ACHN (cell line): ENCODE results near the gene SKOR2.
"Not testable (repeated sequence)": the region's sequence is repeated elsewhere in the genome, so short reads cannot be mapped to it uniquely, and the experiment has no call there.

Experiments
- DNase-seq: peaks from one replicate; pipeline ENCODE4 v3.0.0-alpha.2; 2015
- in situ Hi-C: cut with HindIII; loops from 2 replicates; pipeline ENCODE4 v1.10.0; 2017; ENCODE audit warnings: low sequenced_read_pairs, low pct_ligation_motif_present, low pct_unique_long_range_greater_than_20kb

Gene SKOR2

DNA sequence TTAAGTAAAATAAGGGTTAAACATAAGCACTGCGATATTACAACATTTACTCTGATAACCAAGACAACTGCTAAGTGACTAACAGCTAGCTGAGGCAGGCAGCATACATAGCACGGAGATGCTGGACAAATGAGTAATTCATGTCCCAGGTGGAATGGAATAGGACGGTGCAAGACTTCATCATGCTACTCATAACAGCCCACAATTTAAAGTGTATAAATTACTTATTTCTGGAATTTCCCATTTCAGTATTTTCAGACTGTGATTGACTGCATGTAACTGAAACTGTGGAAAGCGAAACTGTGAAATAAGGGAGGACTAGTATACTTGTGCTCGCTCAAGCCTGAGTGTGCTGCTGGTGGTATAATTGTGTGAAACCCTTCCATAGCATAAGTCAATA lies 88.2 kb downstream of the SKOR2 start:
- DNase-seq: peak; percentile 69

DNA sequence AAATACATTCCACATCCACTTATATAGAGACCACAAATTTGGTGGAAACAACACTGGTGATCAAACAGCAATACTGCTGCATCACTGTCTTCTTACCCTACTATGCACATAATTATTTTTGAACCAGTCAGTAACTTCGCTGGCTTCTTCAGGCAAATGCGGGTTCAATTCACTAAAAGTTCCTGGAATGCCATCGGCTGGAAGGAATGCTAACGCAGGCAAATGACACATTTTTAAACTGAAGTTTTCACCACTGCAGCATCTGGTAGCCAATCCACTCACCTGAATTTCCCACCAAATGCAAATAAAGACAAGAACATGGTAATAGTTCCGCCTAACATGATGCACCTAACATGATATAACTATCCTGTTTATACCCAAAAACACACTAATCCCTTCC lies 91.2 kb downstream of the SKOR2 start:
- DNase-seq: no peak
- in situ Hi-C loops: no loop called here

More for the DNA sequence above, 88.2 kb downstream of the SKOR2 start:
- in situ Hi-C loops: no loop called here

DNA sequence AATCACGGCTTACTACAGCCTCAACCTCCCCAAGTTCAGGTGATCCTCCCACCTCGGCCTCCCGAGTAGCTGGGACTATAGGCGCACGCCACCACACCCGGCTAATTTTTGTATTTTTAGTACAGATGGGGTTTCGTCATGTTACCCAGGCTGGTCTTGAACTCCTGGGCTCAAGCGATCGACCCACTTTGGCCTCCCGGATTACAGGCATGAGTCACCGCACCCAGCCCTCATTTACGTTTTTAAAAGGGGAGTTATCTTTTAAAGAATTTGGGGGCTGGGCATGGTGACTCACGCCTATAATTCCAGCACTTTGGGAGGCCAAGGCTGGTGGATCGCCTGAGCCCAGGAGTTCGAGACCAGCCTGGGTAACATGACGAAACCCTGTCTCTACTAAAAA lies 93.1 kb downstream of the SKOR2 start:
- in situ Hi-C loops, DNase-seq: not testable (repeated sequence)
